Panc1 (cell line): ENCODE measurements around the gene TMEM106C. TPM values are rescaled to one million over a fixed set of nuclear protein-coding genes. Genes with fewer than 3 reads are reported as not detected.

ENCODE experiments used
- ATAC-seq: fragments of 200-7000 bp; cut with Tn5 transposase; 2 replicates; pipeline ENCODE4 v1.9.1; 2020; ENCODE audit warnings: mild to moderate bottlenecking, moderate library complexity
- BruUV-seq: library from RNA; stranded (reverse); fragments of 400-500 nt; replicated peaks from 2 replicates; lab custom pipeline; 2021; lab: Mats Ljungman, UMichigan
- CTCF ChIA-PET: fragments of 300-600 bp; sonication (Branson Sonifier 250); formaldehyde crosslinking; loops from one replicate; lab custom pipeline; 2022; ENCODE audit warnings: antibody characterized with exemption; lab: Charles Lee
- POLR2A ChIA-PET: fragments of 300-600 bp; sonication (Branson Sonifier 250); formaldehyde crosslinking; loops from one replicate; lab custom pipeline; 2022; ENCODE audit warnings: antibody characterized with exemption; lab: Charles Lee
- DNase-seq: peaks from one replicate; pipeline ENCODE4 v3.0.0-alpha.2; 2010; ENCODE audit warnings: low read depth, low spot score
- H3K27ac ChIP-seq: 2 replicates; pipeline ENCODE4 v1.5.1; 2011; ENCODE audit warnings: mild to moderate bottlenecking, low read length, inconsistent platforms
- H3K27me3 ChIP-seq: fragments of 200-500 bp; sonication (Bioruptor generic); 2 replicates; pipeline ENCODE4 v1.6.0; 2014; ENCODE audit warnings: low read length, inconsistent platforms; ENCODE audit not compliant: control insufficient read depth, insufficient read depth
- H3K36me3 ChIP-seq: fragments of 200-500 bp; sonication (Bioruptor generic); 2 replicates; pipeline ENCODE4 v1.5.1; 2014; ENCODE audit warnings: inconsistent platforms, mild to moderate bottlenecking, low read length, moderate library complexity; ENCODE audit not compliant: control insufficient read depth, insufficient read depth
- H3K4me1 ChIP-seq: 2 replicates; pipeline ENCODE4 v1.5.1; 2011; ENCODE audit warnings: inconsistent platforms, mild to moderate bottlenecking, low read length, moderate library complexity; ENCODE audit not compliant: control insufficient read depth, insufficient read depth
- H3K4me3 ChIP-seq, 2 experiments: 2 replicates each; pipeline ENCODE4 v1.5.1; 2011 to 2012; ENCODE audit warnings: low read depth in 2 of 2, low read length in 2 of 2, mild to moderate bottlenecking in 2 of 2, inconsistent platforms in 1 of 2, moderate library complexity in 1 of 2
- H3K9me3 ChIP-seq: fragments of 200-500 bp; sonication (Bioruptor generic); 2 replicates; pipeline ENCODE4 v1.5.1; 2014; ENCODE audit warnings: low read depth, mild to moderate bottlenecking, inconsistent platforms, low read length, moderate library complexity; ENCODE audit not compliant: control insufficient read depth, insufficient read depth
- POLR2AphosphoS5 ChIP-seq: IDR thresholded peaks from 2 replicates; pipeline ENCODE4 v1.6.1; 2012; ENCODE audit warnings: mild to moderate bottlenecking, low read depth, low read length, moderate library complexity
- SIN3A ChIP-seq: IDR thresholded peaks from 2 replicates; pipeline ENCODE4 v1.6.1; 2012; ENCODE audit warnings: low read depth, mild to moderate bottlenecking, low read length, moderate library complexity, borderline replicate concordance; ENCODE audit not compliant: insufficient read depth
- TCF7L2 ChIP-seq: IDR thresholded peaks from 2 replicates; pipeline ENCODE4 v1.6.1; 2011; ENCODE audit warnings: mild to moderate bottlenecking, low read depth, low read length, inconsistent platforms
- in situ Hi-C: cut with HindIII; loops from 2 replicates; pipeline ENCODE4 v1.10.0; 2016; ENCODE audit warnings: low sequenced_read_pairs, low pct_unique_long_range_greater_than_20kb
- intact Hi-C: fragments of 100-400 bp; cut with micrococcal nuclease; formaldehyde crosslinking; loops from one replicate; pipeline ENCODE4 v1.10.0; 2022; ENCODE audit not compliant: unreplicated experiment
- total RNA-seq: library from RNA; stranded (reverse); gene quantifications from one replicate; pipeline ENCODE4 v1.2.1, GENCODE V29; 2021; ENCODE audit not compliant: unreplicated experiment
- TF ChIP-seq, protein P1 (sequence below): fragments of 450-650 bp; IDR thresholded peaks from 2 replicates; pipeline ENCODE4 v1.5.1; 2017; ENCODE audit warnings: mild to moderate bottlenecking
- TF ChIP-seq, protein P2 (sequence below), 2 experiments: IDR thresholded peaks; 2 replicates each; pipeline ENCODE4 v1.6.1; 2011 to 2012; ENCODE audit warnings: low read depth in 2 of 2, control low read depth in 1 of 2, low read length in 1 of 2, mild to moderate bottlenecking in 1 of 2, moderate library complexity in 1 of 2; ENCODE audit not compliant: insufficient read depth in 1 of 2

TMEM106C gene
- total RNA-seq, 1 experiment from 2014 or later: 93.7 TPM

DNA sequence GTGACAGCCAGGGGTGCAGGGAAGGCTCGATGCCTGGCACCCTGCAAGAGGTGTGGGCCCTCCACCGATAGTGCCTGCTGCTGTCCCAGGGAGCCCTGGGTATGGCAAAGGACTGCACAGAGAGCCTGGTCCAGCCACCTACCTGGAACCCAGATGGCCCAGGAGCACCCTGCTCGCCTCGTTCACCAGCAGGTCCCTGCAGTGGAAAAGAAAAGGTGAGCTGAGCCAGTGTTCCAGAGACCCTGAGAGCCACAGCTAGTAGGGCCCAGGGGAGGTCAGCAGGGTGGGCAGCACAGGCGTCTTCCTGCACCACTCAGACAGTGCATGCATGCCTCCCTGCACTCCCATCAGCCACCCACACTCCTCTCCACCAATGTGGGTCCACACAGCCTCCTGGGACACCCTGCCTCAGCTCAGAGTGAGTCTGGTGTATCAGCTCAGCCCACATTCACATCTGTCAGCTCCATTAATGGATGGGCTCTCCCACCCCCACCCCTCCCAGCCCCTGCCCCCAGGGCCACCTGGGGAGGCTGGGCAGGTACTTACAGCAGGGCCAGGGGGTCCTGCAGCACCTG, 20.2 kb downstream of the TMEM106C start:
- in situ Hi-C loops: no loop called here
- no TSS peak for BruUV-seq

DNA sequence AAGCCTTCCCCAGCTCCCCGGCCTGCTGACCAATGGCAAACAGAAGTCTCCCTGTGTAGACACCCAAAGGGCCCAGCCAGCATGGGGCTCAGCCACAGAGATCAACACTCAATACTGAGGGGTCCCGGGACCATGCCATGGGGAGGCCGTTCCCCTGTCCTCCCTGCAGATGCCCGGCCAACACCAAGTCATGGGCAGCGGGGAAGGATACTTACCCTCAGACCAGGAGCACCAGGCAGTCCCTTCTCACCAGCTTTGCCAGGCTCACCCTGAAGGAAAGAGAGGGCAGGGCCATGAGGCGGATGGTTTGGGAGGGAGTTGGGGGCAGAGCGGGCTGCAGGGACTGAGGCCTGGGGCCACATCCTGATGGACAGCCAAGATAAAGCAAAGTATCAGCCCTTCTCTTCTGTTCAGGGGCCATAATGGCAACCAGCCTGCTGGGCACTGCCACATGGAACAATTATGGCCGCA, 21.0 kb downstream of the TMEM106C start:
- no peak overlapping the region for H3K27ac ChIP-seq
- H3K4me3 ChIP-seq: no peak overlapping the region
- no peak for DNase-seq
- no TSS peak for BruUV-seq
- no peak for ATAC-seq
- H3K9me3 ChIP-seq: no peaks in the 10 kb centered on the region
- H3K36me3 ChIP-seq: no peaks in the 10 kb centered on the region
- H3K4me1 ChIP-seq: no peaks in the 10 kb centered on the region
- CTCF ChIA-PET: no interaction called here
- intact Hi-C loops (no loop called here), in situ Hi-C loops (no loop called here)
- no peaks in the 10 kb centered on the region for H3K27me3 ChIP-seq
- POLR2A ChIA-PET: no interaction called here
- TF ChIP-seq, protein P1, sequence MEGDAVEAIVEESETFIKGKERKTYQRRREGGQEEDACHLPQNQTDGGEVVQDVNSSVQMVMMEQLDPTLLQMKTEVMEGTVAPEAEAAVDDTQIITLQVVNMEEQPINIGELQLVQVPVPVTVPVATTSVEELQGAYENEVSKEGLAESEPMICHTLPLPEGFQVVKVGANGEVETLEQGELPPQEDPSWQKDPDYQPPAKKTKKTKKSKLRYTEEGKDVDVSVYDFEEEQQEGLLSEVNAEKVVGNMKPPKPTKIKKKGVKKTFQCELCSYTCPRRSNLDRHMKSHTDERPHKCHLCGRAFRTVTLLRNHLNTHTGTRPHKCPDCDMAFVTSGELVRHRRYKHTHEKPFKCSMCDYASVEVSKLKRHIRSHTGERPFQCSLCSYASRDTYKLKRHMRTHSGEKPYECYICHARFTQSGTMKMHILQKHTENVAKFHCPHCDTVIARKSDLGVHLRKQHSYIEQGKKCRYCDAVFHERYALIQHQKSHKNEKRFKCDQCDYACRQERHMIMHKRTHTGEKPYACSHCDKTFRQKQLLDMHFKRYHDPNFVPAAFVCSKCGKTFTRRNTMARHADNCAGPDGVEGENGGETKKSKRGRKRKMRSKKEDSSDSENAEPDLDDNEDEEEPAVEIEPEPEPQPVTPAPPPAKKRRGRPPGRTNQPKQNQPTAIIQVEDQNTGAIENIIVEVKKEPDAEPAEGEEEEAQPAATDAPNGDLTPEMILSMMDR: no peak
- no peak for TF ChIP-seq SIN3A

More for the DNA sequence above, 20.2 kb downstream of the TMEM106C start:
- intact Hi-C loops: no loop called here
- Histone ChIP-seq H3K4me3 (no peak overlapping the region), H3K27ac (no peak overlapping the region), H3K27me3 (no peaks in the 10 kb centered on the region), H3K36me3 (no peaks in the 10 kb centered on the region), H3K9me3 (no peaks in the 10 kb centered on the region), H3K4me1 (no peaks in the 10 kb centered on the region)
- ChIA-PET CTCF (no interaction called here), POLR2A (no interaction called here)
- TF ChIP-seq SIN3A (no peak), POLR2AphosphoS5 (no peak), TCF7L2 (no peak)
- TF ChIP-seq, protein P1: no peak
- TF ChIP-seq, protein P2, sequence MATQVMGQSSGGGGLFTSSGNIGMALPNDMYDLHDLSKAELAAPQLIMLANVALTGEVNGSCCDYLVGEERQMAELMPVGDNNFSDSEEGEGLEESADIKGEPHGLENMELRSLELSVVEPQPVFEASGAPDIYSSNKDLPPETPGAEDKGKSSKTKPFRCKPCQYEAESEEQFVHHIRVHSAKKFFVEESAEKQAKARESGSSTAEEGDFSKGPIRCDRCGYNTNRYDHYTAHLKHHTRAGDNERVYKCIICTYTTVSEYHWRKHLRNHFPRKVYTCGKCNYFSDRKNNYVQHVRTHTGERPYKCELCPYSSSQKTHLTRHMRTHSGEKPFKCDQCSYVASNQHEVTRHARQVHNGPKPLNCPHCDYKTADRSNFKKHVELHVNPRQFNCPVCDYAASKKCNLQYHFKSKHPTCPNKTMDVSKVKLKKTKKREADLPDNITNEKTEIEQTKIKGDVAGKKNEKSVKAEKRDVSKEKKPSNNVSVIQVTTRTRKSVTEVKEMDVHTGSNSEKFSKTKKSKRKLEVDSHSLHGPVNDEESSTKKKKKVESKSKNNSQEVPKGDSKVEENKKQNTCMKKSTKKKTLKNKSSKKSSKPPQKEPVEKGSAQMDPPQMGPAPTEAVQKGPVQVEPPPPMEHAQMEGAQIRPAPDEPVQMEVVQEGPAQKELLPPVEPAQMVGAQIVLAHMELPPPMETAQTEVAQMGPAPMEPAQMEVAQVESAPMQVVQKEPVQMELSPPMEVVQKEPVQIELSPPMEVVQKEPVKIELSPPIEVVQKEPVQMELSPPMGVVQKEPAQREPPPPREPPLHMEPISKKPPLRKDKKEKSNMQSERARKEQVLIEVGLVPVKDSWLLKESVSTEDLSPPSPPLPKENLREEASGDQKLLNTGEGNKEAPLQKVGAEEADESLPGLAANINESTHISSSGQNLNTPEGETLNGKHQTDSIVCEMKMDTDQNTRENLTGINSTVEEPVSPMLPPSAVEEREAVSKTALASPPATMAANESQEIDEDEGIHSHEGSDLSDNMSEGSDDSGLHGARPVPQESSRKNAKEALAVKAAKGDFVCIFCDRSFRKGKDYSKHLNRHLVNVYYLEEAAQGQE (IDR thresholded peaks at IDR 0.05; ENCODE audit: insufficient read depth in 1 of 2, low read depth in 2 of 2, low read length in 1 of 2): no peak
- DNase-seq (no peak), ATAC-seq (no peak)
